NCI-H2196 treated with DMSO at 0.1 percent for 48 hours (cell line): Measurements from ENCODE around the gene HM13.
"Not testable (repeated sequence)": the region's sequence is repeated elsewhere in the genome, so short reads cannot be mapped to it uniquely, and the experiment has no call there.

Experiments used
- DNase-seq: peaks from one replicate; lab custom pipeline; 2025; ENCODE audit not compliant: unreplicated experiment; lab: John Stamatoyannopoulos, UW

HM13 gene, protein sequence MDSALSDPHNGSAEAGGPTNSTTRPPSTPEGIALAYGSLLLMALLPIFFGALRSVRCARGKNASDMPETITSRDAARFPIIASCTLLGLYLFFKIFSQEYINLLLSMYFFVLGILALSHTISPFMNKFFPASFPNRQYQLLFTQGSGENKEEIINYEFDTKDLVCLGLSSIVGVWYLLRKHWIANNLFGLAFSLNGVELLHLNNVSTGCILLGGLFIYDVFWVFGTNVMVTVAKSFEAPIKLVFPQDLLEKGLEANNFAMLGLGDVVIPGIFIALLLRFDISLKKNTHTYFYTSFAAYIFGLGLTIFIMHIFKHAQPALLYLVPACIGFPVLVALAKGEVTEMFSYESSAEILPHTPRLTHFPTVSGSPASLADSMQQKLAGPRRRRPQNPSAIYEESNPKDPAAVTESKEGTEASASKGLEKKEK

DNA sequence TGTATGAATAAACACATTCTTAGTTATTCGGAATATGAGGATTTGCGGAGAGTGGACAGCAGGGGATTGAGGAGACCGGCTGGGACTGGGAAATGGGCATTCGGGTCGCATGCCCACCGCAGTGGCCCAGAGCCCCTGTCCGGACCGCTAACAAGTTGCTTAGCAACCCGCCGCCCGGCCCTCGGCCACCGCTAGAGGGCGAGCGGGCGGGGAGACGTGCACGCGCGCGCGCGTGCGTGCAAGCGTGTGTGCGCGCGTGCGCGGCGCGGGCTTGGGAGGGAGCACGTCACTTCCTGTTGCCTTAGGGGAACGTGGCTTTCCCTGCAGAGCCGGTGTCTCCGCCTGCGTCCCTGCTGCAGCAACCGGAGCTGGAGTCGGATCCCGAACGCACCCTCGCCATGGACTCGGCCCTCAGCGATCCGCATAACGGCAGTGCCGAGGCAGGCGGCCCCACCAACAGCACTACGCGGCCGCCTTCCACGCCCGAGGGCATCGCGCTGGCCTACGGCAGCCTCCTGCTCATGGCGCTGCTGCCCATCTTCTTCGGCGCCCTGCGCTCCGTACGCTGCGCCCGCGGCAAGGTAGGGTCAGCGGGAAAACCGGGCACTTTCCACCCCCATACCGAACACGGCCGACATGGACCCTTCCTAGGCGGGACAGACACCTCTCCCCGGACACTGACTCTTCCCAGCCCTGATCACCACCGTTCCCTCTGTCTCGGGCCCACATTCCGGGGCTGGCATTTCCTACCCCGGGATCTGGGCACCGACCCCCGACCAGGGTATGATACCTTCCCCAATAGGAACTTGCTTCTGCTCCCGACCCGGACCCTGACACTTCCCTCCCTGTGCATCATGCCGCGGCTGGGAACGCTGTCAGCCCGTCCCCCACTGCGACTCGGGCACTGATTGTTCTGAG lies at the start of gene HM13:
Gene HM13 (plus strand): TSS at position 289 of the 918 bp plus-strand sequence. CDS start 110 bp downstream, at position 399.
- peak; percentile 77 for DNase-seq

DNA sequence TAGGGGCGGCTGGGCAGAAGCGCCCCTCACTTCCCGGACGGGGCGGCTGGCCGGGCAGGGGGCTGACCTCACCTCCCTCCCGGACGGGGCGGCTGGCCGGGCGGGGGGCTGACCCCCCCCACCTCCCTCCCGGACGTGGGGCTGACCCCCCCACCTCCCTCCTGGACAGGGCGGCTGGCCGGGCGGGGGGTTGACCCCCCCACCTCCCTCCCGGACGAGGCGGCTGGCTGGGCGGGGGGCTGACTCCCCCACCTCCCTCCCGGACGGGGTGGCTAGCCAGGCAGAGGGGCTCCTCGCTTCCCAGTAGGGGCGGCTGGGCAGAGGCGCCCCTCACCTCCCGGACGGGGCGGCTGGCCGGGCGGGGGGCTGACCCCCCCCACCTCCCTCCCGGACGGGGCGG lies 43.3 kb upstream of the HM13 start:
- DNase-seq, result not testable (repeated sequence)

DNA sequence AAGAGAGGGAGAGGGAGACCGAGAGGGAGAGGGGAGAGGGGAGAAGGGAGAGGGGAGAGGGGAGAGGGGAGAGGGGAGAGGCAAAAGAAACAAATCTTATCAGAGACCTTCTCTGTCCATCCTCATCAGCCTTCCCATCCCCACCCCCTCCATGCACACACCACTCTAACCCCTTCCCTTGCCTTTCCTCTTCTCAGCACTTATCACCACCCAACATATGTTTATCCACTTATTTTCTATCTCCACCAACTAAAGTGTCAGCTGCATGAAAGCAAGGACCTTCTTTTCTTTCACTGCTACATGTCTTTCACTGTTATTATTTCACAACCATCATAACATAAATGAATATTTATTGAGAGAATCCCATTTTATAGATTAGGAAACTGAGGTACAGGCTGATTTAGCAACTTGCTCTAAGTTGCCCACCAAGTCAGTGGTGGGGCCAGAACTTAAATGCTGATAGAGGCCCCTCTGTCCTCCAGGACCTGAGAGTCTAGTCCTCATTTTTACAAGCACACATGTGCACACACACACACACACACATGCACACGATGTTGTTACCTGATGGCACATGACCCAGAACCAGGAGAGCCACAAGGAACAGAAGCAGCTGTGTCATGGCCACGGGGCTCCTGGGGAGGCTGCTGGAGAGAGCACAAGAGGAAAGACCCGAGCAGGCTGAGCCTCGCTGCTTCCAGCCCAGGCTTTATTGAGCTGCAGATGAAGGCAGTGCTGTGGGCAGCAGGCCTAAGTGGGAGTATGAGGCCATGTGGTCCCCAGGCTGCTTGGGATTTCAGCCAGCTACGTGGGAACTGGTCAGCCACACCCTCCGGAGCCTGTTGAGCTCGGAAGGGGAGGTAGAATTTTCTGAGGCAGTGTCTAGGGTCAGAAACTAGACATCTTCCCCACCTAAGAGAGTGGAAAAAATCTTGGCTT lies 41.6 kb upstream of the HM13 start:
- no peak for DNase-seq

DNA sequence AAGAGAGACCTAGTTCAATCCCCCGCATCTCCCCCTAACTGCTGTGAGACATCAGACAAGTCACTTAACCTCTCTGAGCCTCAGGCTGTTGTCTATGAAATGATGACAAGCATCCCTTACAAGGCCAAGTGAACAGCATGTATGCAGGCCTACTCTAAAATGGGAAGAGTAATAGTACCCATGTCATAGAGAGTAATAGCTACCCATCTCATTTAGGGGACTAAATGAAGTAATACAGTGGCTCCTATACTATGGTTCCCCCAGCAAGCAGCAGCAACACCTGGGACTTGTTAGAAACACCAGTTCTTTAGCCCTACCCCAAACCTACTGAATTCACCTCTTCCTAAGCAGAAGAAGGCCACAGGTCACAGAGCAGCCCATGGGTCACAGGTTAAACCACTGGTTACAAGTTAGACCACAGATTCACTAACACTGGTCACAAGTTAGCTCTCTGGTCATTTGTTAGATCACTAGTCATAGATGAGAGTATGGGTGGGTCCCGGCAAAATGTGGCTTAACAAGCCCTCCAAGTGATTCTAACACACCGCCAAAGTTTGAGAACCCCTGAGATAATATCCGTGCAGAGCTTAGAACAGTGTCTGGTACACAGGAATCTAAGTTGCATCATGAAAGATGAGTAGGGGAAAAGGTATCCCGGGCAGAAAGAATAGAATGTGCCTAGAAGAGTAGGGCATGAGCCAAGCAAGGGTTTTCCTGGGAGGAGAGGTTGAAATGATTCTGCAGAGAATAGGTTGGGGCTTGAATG lies 40.7 kb upstream of the HM13 start:
- DNase-seq, result no peak

DNA sequence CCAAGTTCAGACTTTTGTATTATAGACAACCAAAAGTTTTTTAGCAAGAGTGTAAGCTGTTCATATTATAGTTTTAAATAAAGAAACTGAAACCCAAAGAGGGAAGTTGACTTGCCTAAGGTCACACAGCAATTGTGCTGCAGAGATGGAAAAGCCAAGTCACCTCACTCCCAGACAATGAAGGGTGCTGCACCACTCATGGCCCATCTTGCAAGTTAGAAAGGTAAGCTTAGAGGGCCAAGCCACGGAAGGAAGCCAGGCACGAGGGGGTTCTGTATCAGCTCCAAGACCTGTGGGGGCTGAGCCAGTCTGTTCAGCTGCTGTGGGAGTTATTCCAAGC lies 40.2 kb upstream of the HM13 start:
- DNase-seq, result no peak

DNA sequence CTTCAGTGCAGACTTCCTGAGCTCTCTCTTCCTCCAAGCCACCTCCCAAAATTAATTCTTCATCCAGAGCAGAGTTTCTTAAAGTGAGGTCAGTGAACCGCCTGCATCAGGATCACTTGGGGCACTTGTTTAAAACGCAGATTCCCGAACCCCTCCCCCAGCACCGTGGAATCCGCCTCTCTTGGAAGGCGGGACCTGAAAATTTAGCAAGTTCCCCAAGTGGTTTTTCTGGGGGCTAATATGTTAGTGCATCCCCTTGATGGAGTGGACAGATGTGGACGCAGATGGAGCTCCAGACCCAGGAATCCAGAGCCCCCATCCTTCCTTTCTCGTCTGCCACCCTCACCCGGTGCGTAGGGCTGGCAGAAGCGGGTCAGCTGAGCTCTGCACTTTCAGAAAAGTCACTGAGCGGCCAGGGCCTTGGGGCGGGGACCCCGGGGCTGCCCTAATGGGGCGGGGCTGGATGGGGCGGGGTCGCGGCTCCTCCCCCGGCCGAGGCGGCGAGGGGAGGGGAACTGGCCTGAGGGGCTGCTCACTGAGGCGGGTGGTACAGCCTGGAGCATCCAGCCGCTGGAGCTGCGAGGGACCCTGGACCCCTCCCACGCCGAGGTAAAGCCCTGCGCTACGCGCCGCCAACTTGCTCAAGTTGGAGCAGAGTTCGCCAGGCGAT lies 39.3 kb upstream of the HM13 start, which contains the start of the genes DEFB124 and REM1:
Gene DEFB124 (minus strand): TSS at position 370 of the 670 bp plus-strand sequence. CDS start 2,114 bp downstream, outside the sequence.
Gene REM1 (plus strand): TSS at position 531 of the 670 bp plus-strand sequence. CDS start 1,158 bp downstream, outside the sequence.
- DNase-seq, result no peak

DNA sequence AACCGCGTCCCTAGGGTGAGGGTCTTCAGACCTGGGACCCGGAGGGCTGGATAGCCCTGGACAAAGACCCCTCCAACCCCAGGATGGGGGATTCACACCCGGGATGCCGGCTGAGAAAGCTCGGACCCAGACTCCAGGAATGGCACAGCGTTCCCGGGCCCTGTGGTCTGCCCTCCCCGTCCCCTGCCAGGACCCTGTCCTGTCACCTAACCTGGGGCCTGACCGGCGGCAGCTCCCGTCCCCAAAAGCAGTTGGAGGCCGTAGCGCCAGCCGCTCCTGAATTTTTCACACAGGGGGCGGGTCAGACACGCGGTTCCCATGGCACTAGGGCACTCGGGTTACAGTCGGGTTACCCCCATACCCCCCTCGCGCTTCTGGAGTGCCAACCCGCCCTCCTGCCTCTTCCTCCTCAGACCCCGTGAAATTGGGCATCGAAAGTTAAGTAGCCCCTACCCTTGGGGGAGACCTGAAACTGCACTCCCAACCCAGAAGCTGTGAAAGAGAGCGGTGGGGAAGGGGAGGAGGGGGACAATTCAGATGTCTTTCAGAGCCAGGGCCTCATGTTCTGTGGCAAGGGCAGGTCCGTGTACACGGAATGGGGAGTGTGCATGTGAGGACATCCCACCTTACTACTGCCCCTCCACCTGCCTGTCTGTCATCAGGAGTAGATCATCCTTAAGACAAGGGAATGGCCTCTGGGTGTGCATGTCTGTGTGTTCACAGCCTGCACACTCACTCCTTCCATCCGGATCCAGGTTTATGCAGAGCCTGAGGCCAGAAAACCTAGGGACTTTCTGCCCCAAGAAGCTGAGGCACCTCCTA lies 38.6 kb upstream of the HM13 start:
- no peak for DNase-seq

DNA sequence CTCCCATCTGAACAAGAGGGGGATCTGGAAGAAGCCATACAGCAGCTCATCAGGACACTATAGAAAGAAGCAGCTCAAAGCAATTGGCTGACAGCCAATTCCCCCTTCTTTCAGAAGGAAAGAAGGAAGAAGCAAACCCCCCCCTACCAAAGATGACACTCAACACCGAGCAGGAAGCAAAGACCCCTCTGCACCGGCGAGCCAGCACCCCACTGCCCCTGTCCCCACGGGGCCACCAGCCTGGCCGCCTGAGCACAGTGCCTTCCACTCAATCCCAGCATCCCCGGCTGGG lies 38.0 kb upstream of the HM13 start:
- DNase-seq, result no peak

DNA sequence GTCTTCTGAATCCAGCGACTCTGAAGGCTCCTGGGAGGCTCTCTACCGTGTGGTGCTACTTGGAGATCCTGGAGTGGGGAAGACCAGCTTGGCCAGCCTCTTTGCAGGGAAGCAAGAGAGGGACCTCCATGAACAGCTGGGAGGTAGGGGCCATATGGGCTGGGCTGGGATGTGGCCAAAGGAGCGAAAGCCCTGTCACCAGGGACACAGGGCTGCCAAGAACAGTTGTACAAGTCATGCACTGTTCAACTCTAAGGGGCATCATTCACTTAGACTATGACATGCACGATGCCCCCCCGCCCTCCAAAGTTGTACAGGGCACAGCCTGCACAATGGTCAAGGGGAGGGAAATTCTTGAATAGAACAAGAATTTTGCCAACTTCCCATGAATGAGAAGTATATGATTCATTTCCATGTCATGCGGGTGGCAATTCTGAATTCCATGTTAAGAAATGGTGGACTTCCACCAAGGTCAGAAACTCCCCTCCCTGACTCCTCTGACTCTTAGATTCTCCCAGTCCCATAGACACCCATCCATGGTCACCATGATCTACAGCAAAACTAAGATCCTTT lies 37.5 kb upstream of the HM13 start:
- DNase-seq, result no peak

DNA sequence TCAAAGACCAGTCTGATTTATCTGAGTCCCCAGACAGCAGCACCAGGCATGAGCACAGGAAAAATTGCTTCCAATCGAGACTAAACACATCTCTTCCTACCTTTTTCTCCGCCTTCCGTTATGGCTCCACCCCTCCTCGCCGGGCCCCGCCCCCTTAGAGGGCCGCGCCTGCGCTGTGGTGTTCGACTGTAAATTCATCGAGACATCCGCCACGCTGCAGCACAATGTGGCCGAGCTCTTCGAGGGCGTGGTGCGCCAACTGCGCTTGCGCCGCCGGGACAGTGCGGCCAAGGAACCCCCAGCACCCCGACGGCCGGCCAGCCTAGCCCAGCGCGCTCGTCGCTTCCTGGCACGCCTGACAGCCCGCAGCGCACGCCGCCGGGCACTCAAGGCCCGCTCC lies 30.2 kb upstream of the HM13 start:
- DNase-seq, result no peak

DNA sequence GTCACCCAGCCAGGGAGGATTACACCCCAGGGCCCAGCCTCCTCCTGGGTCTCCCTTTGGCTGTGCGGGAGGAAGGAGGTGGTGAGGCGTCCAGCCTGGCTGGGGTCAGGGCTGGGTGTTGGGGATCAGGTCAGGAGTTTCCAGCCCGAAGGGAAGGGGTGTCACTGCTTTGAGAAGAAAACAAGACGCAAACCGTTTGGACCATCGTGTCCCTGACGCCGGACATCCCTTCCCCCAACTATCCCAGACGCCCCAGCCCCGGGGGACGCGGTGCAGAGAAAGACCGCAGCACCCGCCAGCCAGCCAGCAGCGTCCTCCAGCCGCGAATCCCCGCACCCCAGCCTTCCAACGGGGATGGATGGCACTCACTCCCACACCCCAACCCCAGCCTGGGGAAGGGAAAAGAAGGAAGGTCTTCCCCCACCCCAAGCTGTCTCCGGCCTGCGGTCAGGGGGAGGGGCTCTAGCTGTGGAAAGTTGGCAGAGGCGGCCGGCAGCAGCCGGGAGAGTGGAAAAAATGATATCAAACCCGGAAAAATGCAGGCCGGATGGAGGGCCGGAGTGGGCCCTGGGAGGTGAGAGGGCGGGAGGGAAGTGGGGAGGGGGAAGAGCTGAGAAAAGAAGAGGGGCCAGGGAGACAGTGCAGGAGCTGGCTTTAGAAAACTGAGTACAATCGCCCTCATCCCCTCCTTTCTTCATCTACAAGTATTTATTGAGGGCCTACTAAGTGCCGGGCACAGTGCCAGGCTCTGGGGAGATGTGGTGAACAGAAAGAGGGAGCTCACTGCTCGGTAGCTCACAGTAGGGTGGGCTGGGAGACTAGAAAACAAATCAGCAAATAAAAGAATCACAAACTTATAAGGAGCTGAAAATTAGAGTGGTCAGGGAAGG lies 28.5 kb upstream of the HM13 start:
- DNase-seq, result no peak

DNA sequence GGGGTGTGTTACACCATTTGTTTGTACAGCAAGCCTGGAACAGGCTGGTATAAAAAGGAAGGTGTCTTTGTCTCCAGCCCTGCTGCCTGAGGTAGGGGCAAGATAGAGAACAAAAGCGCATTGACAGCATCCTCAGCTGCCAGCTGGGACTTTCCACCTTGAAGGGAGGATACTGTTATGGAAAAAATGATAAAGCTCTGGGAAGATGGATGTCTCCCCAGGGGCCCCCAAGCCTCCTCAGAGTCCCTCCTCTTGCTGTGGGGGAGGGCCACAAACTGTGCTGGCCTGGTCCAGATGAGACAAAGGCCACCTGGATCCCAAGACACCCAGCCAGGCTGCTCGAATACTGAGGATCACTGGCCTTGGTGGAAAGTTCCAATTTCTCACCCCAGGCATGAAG lies 26.1 kb upstream of the HM13 start:
- DNase-seq, result no peak

DNA sequence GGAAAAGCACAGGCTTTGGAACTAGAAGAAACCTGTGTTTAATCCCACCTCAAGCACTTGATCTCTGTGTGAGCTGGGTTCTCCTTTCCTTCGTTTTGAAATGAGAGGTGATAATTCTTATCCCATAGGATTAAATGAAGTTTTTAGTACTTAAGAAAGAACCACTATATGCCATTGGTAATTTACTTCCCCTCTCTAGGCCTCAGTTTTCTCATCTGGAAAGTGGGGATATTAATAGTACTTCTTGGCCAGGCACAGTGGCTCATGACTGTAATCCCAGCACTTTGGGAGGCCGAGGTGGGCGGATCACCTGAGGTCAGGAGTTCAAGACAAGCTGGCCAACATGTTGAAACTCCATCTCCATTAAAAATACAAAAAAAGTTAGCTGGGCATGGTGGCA lies 25.1 kb upstream of the HM13 start:
- no peak for DNase-seq

DNA sequence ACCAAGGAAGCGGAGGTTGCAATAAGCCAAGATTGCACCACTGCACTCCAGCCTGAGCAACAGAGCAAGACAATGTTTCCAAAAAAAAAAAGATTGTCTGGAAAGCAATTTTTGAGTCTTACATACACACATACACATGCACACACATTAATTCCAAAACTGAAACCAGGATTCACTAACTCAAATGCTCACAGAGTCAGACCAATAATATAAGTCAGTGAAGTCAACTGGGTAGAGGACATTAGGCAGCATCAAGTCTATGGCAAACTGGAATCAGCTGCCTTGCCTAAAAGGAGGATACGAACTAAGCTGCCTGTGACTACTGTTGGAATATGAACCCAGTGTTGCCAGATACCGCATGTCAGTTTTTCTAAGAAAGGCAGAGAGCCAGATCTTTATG lies 23.5 kb upstream of the HM13 start:
- DNase-seq, result no peak

DNA sequence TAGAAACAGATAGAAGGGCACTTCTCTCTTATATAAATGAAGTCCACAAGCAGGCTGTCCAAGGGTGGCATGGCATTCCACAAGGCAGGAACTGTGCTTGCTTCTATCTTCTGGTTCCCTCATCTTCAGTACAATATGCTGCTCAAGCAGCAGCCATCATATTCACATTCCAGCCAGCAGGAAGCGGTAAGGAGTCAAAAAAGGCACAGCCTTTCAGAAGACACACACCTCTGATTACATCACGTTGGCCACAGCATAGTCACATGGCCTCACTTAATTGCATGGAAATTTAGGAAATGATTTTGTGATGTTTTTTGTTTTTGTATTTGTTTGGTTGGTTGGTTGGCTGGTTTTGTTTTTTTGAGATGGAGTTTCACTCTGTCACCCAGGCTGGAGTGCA lies 20.1 kb upstream of the HM13 start:
- DNase-seq, result no peak

DNA sequence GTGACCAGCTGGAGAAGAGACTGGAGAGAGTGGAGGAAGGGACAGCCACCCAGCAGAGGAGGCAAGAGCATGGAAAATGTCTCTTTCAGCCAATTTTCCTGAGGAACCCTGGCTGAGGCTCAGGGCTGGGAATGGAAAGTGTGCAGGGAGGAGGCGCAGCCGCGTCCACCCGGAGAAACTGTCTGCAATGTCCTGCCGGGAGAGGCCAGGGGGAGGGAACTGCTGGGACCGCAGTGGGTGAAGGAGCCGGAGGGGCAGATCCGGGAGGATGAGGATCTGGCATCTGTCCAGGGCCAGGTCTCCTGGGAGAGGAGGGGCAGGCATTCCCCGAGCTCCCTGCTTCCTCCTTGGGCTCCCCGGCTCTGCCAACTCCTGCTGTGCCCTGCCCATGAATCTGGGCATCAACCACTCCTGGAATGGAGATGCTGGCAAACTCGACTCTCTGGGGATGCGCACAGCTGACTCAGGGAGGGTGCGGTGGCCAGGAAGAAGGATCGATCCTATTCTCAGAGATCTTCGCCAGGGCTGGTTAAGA lies 17.4 kb upstream of the HM13 start:
- DNase-seq, result no peak

DNA sequence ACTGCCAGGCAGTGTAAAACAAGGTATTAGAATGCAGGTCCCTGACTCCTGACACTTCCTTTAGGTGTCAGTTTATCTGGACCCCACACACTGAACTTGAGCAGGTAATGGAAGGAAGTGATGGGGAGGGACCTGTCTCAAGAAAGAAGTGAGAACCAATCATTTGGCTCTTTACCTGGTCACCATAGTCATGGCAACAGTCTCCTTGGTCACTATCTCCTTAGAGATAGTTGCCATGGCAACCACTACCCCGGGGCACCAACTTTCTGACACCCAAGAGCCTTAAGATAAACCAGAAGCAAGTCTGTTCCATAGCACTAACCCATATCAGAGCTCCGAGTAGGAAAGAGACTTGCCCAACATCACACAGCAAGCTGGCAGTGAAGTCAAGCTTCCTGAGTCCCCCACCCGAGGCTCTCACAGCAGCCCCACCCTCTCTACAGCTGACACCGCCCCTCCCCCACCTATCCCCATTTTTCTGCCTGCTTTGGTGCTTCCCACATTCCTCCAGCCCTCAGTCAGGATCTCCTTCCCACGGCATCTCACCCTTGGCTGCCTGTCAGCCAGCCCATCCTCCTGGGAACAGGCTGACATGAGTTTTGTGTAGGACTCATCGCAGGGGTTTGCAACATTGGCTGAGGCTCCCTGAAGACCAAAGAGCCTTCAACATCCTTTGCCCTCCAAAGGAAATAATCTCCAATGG lies 16.3 kb upstream of the HM13 start:
- no peak for DNase-seq
